ENCODE measurements around the gene TSPAN3. TPM values are rescaled to one million over a fixed set of nuclear protein-coding genes. Genes with fewer than 3 reads are reported as not detected.
A peak's percentile ranks its signal among the peaks of the same experiment; 100 is the strongest.

Gene TSPAN3
- total RNA-seq, 3 donors from 2014 or later: 38.6 to 53.1 (median 42.8) TPM

DNA sequence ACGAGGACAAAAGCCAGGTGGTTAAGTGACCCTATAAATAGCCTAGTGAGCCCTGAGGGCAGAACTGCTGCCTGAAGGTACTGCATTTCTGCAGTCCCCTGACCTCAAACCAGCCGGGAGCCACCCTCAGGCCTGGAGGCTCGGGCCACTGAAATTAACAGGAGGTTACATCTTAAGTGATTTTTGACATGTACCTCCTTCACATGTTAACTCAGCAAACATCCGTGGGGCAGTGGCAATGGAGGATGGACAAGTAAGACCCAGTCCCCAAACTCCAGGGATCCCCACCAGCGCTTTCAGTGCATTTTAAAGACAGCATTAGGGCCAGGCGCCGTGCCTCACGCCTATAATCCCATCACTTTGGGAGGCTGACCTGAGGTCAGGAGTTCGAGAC is 49.8 kb downstream of the TSPAN3 start:
- Mint-ChIP-seq H3K27me3 (ENCODE audit: low read depth) (no peaks in the 10 kb centered on the region), H3K36me3 (ENCODE audit: insufficient read depth) (peaks cover 26% of the 10 kb centered on the region), H3K9me3 (no peaks in the 10 kb centered on the region), H3K4me1 (ENCODE audit: low read depth) (peaks cover 71% of the 10 kb centered on the region), H3K4me3 (no peak overlapping the region)
- no peak for ATAC-seq
- DNase-seq: no peak

DNA sequence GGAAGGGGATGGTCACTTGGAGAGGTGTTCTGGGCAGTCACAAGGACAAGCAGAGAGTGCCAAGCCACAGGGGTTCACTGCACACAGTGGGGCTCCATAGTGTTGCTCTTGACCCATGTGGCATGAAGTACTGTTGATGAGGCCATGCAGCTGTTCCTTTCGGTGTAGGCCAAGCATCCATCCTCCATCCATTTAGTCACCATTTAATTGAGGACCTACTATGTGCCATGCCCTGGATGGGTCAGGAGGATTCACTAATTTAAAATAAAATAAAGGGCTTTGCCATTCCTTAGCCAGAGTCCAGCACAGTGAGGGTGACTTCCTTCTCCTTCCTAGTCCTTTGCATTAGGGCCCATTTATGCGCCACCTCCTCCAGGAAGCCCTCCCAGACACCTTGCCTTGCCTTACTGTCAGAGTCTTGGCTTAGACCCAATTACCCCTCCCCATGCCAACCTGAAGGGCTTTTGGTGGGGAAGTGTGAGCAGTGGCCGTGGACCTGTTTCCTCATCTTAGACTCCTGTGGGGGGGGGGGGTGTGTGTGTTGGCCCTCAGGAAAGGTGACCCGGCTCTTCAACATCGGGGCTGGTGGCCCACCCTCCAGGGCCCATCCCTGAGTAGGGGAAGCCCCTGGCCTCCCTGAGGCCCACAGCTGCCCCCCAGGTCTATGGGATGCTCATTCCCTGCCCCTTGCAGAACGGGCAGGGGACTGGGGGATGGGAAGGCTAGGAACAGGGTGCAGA is 50.4 kb downstream of the TSPAN3 start:
- ATAC-seq: no peak
- H3K9me3 Mint-ChIP-seq: no peaks in the 10 kb centered on the region
- no peaks in the 10 kb centered on the region for H3K27me3 Mint-ChIP-seq (ENCODE audit: low read depth)
- no peak overlapping the region for H3K4me3 Mint-ChIP-seq
- peaks cover 76% of the 10 kb centered on the region for H3K4me1 Mint-ChIP-seq (ENCODE audit: low read depth)
- DNase-seq: no peak
- H3K36me3 Mint-ChIP-seq (ENCODE audit: insufficient read depth): peaks cover 26% of the 10 kb centered on the region

- H3K9me3 Mint-ChIP-seq: no peaks in the 10 kb centered on the region
- H3K4me3 Mint-ChIP-seq: peak overlapping the region; percentile 14
- no peaks in the 10 kb centered on the region for H3K27me3 Mint-ChIP-seq (ENCODE audit: low read depth)
- DNase-seq (peak; percentile 41), ATAC-seq (peak; percentile 61 to 77)
- H3K4me1 Mint-ChIP-seq (ENCODE audit: low read depth): peaks cover 84% of the 10 kb centered on the region
- H3K36me3 Mint-ChIP-seq (ENCODE audit: insufficient read depth): peaks cover 26% of the 10 kb centered on the region
Measured at GRCh38 chr15:77019521-77020331, 51.2 kb downstream of the TSPAN3 start.

- DNase-seq (no peak), ATAC-seq (no peak)
- Mint-ChIP-seq H3K36me3 (ENCODE audit: insufficient read depth) (peaks cover 23% of the 10 kb centered on the region), H3K4me1 (ENCODE audit: low read depth) (peaks cover 89% of the 10 kb centered on the region), H3K4me3 (no peak overlapping the region), H3K9me3 (no peaks in the 10 kb centered on the region), H3K27me3 (ENCODE audit: low read depth) (no peaks in the 10 kb centered on the region)
Measured at GRCh38 chr15:77018796-77019505, 52.0 kb downstream of the TSPAN3 start.

DNA sequence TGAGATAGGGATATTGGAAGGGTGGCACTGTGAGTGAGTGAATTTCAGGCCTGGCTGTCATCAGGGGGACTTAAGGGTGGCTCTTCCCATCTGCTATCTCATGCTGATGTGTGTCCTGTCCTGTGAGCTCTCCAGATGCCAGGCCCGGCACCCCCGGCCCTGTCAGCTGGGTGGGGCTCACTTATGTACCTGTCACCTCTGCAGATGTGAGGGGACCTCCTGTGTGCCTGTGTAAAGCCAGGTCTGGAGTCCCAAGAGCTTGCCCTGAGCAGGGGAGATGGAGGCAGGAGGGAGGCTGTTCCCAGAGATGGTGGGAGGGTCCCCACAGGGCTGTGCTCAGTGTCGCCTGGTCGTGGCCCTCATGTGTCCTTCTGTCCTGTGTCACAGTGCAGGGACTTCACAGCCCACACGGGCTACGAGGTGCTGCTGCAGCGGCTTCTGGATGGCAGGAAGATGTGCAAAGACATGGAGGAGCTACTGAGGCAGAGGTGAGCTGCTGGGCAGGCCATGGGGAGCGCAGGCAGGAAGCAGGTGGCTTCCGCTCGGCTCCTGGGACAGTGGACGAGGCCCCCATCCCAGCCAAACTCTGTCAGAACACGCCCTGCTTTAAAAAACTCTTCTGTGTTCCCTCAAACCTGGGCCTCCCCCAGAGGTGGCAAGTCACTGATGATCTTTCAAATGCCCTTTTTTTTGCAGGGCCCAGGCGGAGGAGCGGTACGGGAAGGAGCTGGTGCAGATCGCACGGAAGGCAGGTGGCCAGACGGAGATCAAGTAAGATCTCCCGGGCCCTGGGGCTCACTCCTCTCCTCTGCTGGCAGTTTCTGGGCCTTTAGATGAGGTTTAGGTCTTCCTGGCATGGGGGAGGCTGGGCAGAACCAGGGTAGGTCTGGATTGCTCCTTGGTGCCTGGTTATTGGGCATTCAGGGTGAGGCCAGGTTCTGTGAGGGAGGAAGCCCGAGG is 52.9 kb downstream of the TSPAN3 start:
- Mint-ChIP-seq H3K27me3 (ENCODE audit: low read depth) (no peaks in the 10 kb centered on the region), H3K9me3 (no peaks in the 10 kb centered on the region), H3K4me1 (ENCODE audit: low read depth) (peaks cover 89% of the 10 kb centered on the region), H3K4me3 (no peak overlapping the region), H3K36me3 (ENCODE audit: insufficient read depth) (peaks cover 23% of the 10 kb centered on the region)
- DNase-seq (no peak), ATAC-seq (no peak)

DNA sequence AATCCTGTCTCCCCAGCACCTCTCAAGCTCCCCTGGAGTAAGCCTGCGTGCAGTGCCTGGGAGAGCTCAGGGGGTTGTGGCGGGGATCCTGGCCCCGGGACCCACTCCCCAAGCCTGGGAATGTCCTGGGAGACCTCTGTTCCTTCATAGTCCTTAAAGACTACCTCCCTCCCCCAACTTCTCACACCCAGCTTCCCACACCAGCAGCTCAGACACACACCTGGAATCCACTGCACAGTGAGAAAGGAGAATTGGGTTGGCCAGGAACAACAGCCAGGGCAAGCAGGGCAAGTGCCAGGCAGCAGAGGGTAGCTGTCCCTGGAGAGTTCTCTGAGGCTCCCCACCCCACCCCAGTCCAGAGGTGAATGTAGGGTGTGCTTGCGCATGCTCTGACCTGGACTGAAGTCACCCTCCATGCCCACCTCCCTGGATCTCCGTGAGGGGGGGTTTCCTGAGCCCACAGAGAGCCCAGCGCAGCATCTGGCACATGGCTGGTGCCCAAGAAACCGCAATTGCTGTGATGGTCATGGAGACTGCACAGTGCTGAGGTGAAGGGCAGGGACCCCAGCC is 53.7 kb downstream of the TSPAN3 start:
- DNase-seq (no peak), ATAC-seq (no peak)
- H3K27me3 Mint-ChIP-seq (ENCODE audit: low read depth): no peaks in the 10 kb centered on the region
- H3K4me1 Mint-ChIP-seq (ENCODE audit: low read depth): peaks cover 88% of the 10 kb centered on the region
- peaks cover 21% of the 10 kb centered on the region for H3K36me3 Mint-ChIP-seq (ENCODE audit: insufficient read depth)
- no peak overlapping the region for H3K4me3 Mint-ChIP-seq
- no peaks in the 10 kb centered on the region for H3K9me3 Mint-ChIP-seq

DNA sequence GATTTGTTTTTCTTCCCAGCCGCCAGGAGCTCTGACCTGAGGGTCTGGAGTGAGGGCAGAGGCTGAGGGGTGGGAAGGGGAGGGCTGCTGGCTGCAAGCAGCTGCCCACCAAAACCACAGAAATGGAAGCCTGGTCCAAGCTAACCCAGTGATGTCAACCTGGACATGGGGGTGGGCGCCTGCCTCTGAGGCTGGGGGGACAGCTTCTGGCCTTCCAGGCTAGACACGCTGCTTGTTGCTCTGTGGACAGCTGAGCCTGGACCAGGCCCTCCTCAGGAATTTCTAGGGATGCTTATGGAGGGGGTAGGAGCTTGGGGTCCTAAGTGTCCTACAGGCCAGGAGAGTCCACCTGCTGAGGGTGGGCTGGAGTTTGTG is 54.6 kb downstream of the TSPAN3 start:
- no peak for ATAC-seq
- H3K9me3 Mint-ChIP-seq: no peaks in the 10 kb centered on the region
- H3K4me3 Mint-ChIP-seq: no peak overlapping the region
- DNase-seq: no peak
- no peaks in the 10 kb centered on the region for H3K27me3 Mint-ChIP-seq (ENCODE audit: low read depth)
- H3K36me3 Mint-ChIP-seq (ENCODE audit: insufficient read depth): peaks cover 21% of the 10 kb centered on the region
- peaks cover 86% of the 10 kb centered on the region for H3K4me1 Mint-ChIP-seq (ENCODE audit: low read depth)

DNA sequence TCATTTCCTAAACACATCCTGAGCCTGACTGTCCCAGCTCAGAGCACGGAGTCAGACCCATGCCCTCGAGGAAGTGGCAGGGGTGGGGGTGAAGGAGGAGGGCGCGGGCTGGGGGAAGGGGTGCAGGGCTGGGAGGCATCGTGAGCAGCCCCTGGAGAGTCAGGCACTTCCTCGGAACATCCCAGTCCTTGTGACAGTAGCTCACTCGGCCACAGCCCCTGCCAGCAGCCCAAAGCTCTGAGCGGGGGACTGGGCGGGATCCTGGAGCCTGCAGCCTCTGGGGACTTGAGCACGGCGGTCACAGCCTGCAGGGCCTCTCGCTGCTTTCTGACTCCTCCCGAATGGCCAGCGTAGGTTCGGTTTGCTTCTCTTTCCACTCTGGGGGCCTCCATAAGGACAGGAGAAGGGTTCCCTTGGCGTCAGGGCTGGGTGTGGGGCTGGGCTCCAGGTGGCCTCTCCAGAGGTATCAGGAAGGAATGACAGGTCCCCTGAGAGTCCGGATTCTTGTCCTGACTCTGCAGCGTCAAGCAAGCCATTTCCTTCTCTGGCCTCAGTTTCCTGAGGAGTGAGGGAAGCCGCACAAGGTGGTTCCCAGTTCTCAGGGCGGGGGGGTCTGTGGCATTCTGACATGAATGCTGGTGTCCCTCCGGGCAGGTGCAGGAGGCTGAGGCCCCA is 55.1 kb downstream of the TSPAN3 start:
- Mint-ChIP-seq H3K4me3 (peak overlapping the region; percentile 29), H3K27me3 (ENCODE audit: low read depth) (no peaks in the 10 kb centered on the region), H3K4me1 (ENCODE audit: low read depth) (peaks cover 86% of the 10 kb centered on the region), H3K9me3 (no peaks in the 10 kb centered on the region), H3K36me3 (ENCODE audit: insufficient read depth) (peaks cover 21% of the 10 kb centered on the region)
- DNase-seq: no peak
- no peak for ATAC-seq

- H3K27me3 Mint-ChIP-seq (ENCODE audit: low read depth): no peaks in the 10 kb centered on the region
- H3K4me1 Mint-ChIP-seq (ENCODE audit: low read depth): peaks cover 86% of the 10 kb centered on the region
- DNase-seq (no peak), ATAC-seq (peak; percentile 22 to 28)
- peaks cover 12% of the 10 kb centered on the region for H3K36me3 Mint-ChIP-seq (ENCODE audit: insufficient read depth)
- H3K4me3 Mint-ChIP-seq: peak overlapping the region; percentile 64
- H3K9me3 Mint-ChIP-seq: no peaks in the 10 kb centered on the region
Measured at GRCh38 chr15:77014132-77015081, 56.5 kb downstream of the TSPAN3 start.

- Mint-ChIP-seq H3K27me3 (ENCODE audit: low read depth) (no peaks in the 10 kb centered on the region), H3K36me3 (ENCODE audit: insufficient read depth) (peaks cover 10% of the 10 kb centered on the region), H3K9me3 (no peaks in the 10 kb centered on the region), H3K4me3 (peak overlapping the region; percentile 64), H3K4me1 (ENCODE audit: low read depth) (peaks cover 87% of the 10 kb centered on the region)
- DNase-seq (peak; percentile 88), ATAC-seq (peak; percentile 87 to 91)
Measured at GRCh38 chr15:77013776-77014131, 57.2 kb downstream of the TSPAN3 start.

DNA sequence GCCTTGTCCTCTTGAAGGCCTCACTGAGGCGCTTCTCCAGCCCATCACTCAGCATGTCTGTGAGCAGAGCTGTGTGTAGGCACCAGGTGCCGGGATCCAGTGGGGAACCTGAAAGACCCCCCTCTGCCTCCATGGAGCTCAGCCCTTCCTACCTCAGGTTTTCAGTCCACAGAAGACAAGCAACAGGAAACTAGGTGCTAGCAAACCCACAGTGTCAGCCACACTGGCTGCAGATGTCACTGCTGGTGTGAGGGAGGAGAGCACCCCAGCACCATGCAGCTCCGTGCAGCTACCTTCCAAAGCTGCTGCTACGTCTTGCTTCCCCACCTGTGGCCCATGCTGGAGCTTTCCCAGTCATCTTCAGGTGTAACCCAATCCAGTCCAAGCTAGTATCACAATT is 58.0 kb downstream of the TSPAN3 start:
- DNase-seq (peak; percentile 41), ATAC-seq (peak; percentile 23 to 30)
- Mint-ChIP-seq H3K4me3 (peak overlapping the region; percentile 64), H3K9me3 (no peaks in the 10 kb centered on the region), H3K4me1 (ENCODE audit: low read depth) (peaks cover 83% of the 10 kb centered on the region), H3K36me3 (ENCODE audit: insufficient read depth) (peaks cover 2% of the 10 kb centered on the region), H3K27me3 (ENCODE audit: low read depth) (no peaks in the 10 kb centered on the region)

DNA sequence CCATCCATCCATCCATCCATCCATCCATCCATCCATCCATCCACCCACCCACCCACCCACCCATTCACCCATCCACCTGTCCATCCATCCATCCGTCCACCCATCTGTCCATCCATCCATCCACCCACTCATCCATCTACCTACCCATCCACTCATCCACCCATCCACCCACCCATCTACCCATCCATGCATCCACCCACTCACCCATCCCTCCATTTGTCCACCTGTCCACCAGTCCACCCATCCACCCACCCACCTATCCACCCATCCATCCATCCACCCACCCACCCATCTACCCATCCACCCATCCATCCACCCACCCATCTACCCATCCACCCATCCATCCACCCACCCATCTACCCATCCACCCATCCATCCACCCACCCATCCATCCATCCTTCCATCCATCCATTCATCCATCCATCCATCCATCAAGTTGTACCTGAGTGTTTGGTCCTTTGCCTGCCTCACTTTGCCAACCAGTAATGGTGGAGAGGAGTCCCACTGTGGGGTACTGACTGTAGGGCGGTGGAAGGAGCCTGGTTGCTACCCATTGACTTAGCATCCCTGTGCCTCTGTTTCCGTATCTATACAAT is 58.7 kb downstream of the TSPAN3 start:
- DNase-seq (no peak), ATAC-seq (no peak)
- no peaks in the 10 kb centered on the region for H3K27me3 Mint-ChIP-seq (ENCODE audit: low read depth)
- H3K4me1 Mint-ChIP-seq (ENCODE audit: low read depth): peaks cover 80% of the 10 kb centered on the region
- H3K9me3 Mint-ChIP-seq: no peaks in the 10 kb centered on the region
- H3K36me3 Mint-ChIP-seq (ENCODE audit: insufficient read depth): peaks cover 2% of the 10 kb centered on the region
- no peak overlapping the region for H3K4me3 Mint-ChIP-seq
